ENCODE data around the gene AGPAT3.

Gene AGPAT3

DNA sequence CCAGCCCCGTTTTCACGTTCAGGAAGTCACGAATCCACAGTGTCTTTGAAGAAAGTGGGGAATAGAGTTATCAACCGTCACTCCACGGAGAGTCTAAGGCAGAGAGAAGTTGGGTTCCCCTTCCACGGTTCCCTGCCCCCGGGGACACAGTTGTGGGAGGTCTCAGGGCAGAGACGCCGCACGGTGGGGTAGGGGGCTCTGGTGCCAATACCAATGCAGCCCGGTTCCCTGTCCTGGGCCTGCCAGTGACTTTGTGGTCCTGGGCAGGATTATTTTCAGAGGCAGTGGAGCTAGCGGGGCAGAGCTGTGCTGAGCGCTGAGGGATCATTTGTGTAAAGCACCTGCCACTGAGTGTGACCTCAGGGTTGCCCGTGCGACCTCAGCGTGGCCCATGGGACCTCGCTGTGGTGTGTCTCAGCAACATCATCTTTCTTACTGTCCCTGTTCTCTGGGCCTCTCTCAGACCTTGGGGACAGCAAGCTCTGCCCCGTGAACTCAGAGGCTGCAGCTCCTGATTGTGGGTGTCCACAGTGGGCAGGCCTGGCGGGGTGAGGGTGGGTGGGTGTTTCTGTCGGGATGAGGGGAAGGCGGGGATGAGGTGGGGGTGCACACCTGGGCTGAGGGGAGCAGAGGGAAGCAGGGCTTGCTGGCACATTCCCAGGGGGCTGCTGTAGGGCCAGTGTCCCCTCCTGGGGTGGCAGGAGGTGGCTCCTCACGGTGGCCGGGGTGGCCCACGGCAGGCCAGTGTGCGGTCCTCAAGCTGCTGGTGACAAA, 65.2 kb downstream of the AGPAT3 start:
- no peak for DNase-seq (ENCODE audit: low read depth, low spot score)
- TF ChIP-seq, protein P1, sequence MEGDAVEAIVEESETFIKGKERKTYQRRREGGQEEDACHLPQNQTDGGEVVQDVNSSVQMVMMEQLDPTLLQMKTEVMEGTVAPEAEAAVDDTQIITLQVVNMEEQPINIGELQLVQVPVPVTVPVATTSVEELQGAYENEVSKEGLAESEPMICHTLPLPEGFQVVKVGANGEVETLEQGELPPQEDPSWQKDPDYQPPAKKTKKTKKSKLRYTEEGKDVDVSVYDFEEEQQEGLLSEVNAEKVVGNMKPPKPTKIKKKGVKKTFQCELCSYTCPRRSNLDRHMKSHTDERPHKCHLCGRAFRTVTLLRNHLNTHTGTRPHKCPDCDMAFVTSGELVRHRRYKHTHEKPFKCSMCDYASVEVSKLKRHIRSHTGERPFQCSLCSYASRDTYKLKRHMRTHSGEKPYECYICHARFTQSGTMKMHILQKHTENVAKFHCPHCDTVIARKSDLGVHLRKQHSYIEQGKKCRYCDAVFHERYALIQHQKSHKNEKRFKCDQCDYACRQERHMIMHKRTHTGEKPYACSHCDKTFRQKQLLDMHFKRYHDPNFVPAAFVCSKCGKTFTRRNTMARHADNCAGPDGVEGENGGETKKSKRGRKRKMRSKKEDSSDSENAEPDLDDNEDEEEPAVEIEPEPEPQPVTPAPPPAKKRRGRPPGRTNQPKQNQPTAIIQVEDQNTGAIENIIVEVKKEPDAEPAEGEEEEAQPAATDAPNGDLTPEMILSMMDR (IDR thresholded peaks at IDR 0.05; ENCODE audit: insufficient read depth, low read length, missing control alignments), result no peak
- no peak overlapping the region for H3K4me3 ChIP-seq (ENCODE audit: low read depth, low read length)
- ChIA-PET CTCF (interaction anchor here (1.8 to 3.4 kb wide), 2 partner anchors 10 to 46 kb away, joined by 5 to 24 read pairs; no protein-coding TSS in a partner anchor), POLR2A (no interaction called here)

DNA sequence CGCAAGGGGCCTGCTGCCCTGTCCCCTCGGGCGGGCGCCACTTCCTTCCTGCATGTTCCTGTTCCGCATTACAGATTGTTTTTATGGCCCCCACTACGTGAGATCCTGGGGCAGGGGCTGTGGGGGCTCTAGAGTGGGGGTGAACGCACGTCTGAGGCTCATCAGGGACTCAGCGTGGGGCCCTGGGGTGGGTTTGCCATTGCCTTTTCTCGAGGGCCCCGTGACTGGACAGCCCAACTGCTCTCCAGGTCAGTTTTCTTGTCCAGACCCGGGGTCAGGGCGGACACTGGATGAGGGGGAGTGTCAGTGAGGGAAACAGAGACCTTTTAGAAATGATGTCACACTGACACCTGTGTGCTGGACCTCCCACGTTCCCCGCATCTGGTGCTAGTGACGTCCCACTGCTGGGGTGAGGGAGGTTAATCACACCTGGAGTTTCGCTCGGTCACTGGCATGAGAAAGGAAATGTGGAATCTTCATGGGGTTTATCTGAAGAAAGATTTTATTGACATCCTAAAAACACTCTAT, 65.9 kb downstream of the AGPAT3 start:
- no peak overlapping the region for H3K4me3 ChIP-seq (ENCODE audit: low read depth, low read length)
- ChIA-PET CTCF (interaction anchor here (3.4 kb wide), 1 partner anchor 10 kb away, joined by 24 read pairs; no protein-coding TSS in a partner anchor), POLR2A (no interaction called here)
- no peak for DNase-seq (ENCODE audit: low read depth, low spot score)
- TF ChIP-seq, protein P1 (IDR thresholded peaks at IDR 0.05; ENCODE audit: insufficient read depth, low read length, missing control alignments), result no peak

DNA sequence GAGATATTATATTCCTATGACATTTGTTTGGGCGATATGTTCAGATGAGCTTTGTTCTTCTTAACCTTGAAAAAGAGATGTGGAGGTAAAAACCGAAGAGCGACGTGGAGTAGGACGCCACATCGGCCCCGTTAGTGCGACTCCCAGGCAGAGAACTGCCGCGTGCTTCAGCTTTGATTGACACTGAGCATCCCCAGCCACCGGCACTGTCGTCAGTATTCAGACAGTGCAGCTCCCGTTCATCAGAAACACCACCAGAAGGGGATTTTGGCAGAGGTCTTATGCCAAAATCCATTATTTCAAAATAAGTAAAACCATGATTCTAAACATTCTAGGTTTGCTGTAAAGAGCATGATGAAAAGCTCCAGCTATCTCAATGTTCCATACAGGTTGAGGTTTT, 66.5 kb downstream of the AGPAT3 start:
- TF ChIP-seq, protein P1 (IDR thresholded peaks at IDR 0.05; ENCODE audit: insufficient read depth, low read length, missing control alignments), result no peak
- CTCF ChIA-PET, result interaction anchor here (0.8 to 3.4 kb wide), 2 partner anchors 9 to 17 kb away, joined by 3 to 24 read pairs; no protein-coding TSS in a partner anchor
- no peak for DNase-seq (ENCODE audit: low read depth, low spot score)
- H3K4me3 ChIP-seq (ENCODE audit: low read depth, low read length), result no peak overlapping the region
- POLR2A ChIA-PET, result no interaction called here

DNA sequence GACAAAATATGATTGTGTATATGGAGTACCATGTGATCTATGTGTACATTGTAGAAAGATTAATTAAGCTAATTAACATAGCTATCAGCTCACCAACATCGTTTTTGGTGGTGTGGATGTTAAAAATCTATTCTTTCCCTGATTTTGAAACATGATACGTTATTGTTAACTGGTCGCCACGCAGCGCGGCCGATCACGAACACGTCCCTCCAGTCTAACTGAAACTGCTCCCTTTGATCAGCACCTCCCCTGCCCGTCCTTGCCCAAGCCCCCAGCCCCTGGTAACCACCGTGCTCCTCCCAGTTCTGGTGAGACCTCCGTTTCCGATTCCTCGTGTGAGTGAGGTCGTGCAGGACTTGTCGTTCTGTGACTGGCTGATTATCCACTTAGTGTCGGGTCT, 67.0 kb downstream of the AGPAT3 start:
- CTCF ChIA-PET, result interaction anchor here (0.8 to 3.4 kb wide), 2 partner anchors 9 to 17 kb away, joined by 3 to 24 read pairs; no protein-coding TSS in a partner anchor
- POLR2A ChIA-PET, result no interaction called here
- H3K4me3 ChIP-seq (ENCODE audit: low read depth, low read length), result no peak overlapping the region
- no peak for DNase-seq (ENCODE audit: low read depth, low spot score)
- TF ChIP-seq, protein P1 (IDR thresholded peaks at IDR 0.05; ENCODE audit: insufficient read depth, low read length, missing control alignments), result no peak

DNA sequence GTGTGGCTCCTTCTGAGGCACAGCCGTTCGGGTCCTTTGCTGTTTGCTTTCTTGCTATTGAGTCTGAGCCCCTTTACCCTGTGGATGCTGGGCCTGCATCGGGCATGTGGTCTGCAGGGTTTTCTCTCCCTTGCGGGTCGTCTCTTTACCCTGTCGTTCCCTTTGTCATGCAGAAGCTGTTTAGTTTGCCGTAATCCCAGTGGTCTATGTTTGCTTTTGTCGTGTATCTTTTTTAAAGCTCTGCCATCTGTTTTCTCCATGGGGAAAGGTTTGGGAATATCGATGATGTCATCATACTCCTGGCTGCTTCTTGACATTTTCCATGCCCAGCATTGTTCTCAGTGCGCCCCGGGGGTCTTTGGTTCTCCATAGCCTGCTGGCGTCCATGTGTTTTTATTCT, 68.2 kb downstream of the AGPAT3 start:
- DNase-seq (ENCODE audit: low read depth, low spot score), result no peak
- ChIA-PET POLR2A (no interaction called here), CTCF (interaction anchor here (1.2 to 3.4 kb wide), 2 partner anchors 7 to 15 kb away, joined by 4 to 24 read pairs; no protein-coding TSS in a partner anchor)
- TF ChIP-seq, protein P1 (IDR thresholded peaks at IDR 0.05; ENCODE audit: insufficient read depth, low read length, missing control alignments), result no peak
- H3K4me3 ChIP-seq (ENCODE audit: low read depth, low read length), result no peak overlapping the region

DNA sequence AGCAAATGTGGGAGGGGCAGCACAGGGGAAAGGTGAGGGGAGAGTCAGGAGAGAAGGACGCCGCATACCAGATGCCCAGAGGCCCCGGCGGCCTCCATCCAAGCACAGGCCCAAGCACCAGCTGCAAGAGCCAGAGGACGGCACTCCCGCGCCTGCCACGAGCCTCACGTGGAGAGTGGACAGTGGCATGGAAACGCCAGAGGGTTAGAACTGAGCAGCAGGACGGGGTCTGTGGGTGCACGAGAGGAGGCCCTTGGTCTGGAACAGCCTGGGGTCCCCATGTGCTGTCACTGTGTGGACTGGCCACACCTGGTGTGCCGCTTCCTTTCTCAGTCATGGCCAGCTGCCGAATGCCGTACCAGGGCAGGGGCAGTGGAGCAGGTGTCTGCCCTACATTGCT, 68.7 kb downstream of the AGPAT3 start:
- TF ChIP-seq, protein P1 (IDR thresholded peaks at IDR 0.05; ENCODE audit: insufficient read depth, low read length, missing control alignments), result no peak
- H3K4me3 ChIP-seq (ENCODE audit: low read depth, low read length), result no peak overlapping the region
- DNase-seq (ENCODE audit: low read depth, low spot score), result no peak
- ChIA-PET POLR2A (no interaction called here), CTCF (interaction anchor here (1.2 to 3.4 kb wide), 2 partner anchors 7 to 15 kb away, joined by 4 to 24 read pairs; no protein-coding TSS in a partner anchor)
